Spinal cord (tissue), 10 donors: ENCODE results near the gene RHOC. TPM values are rescaled to one million over a fixed set of nuclear protein-coding genes. Genes with fewer than 3 reads are reported as not detected.

Experiments
- DNase-seq, 6 donors: peaks; one replicate each; pipeline versions ENCODE4 v3.0.0 to v3.0.0-alpha.2; 2013 to 2015; ENCODE audit warnings: low spot score in 6 of 6, low read depth in 4 of 6
- H3K27ac ChIP-seq: one replicate; pipeline ENCODE4 v1.5.1; 2013; ENCODE audit warnings: low read depth, low read length, control low read depth
- H3K27me3 ChIP-seq: one replicate; pipeline ENCODE4 v1.6.1; 2013; ENCODE audit warnings: low read length; ENCODE audit not compliant: control insufficient read depth, insufficient read depth
- H3K36me3 ChIP-seq: one replicate; pipeline ENCODE4 v1.6.1; 2013; ENCODE audit warnings: low read length; ENCODE audit not compliant: control insufficient read depth, insufficient read depth
- H3K4me1 ChIP-seq: one replicate; pipeline ENCODE4 v1.6.1; 2013; ENCODE audit warnings: low read length; ENCODE audit not compliant: control insufficient read depth, insufficient read depth
- H3K4me3 ChIP-seq: one replicate; pipeline ENCODE4 v1.5.1; 2013; ENCODE audit warnings: low read depth, low read length, control low read depth
- H3K9me3 ChIP-seq: one replicate; pipeline ENCODE4 v1.6.1; 2013; ENCODE audit warnings: low read length; ENCODE audit not compliant: control insufficient read depth, insufficient read depth
- WGBS: methylation state at CpG from one replicate; pipeline ENCODE4 v1.1.5; 2013; ENCODE audit warnings: missing lambda C conversion rate; ENCODE audit not compliant: insufficient coverage; 5-methylcytosine and 5-hydroxymethylcytosine counted together
- polyA plus RNA-seq, 2 donors: library from polyadenylated mRNA; unstranded; fragments of 120-200 nt; gene quantifications; one replicate each; pipeline ENCODE4 v1.2.1, GENCODE V29; 2013; ENCODE audit not compliant: insufficient read length in 2 of 2
- total RNA-seq, 2 donors: library from RNA; depleted of rRNA in 1 of 2; stranded (reverse); fragments of 120-200 nt in 1 of 2; fragments of >200 nt in 1 of 2; gene quantifications; one replicate each; pipeline versions ENCODE4 v1.2.3 to v1.2.4, GENCODE V29; 2013 to 2014
- donor health status: healthy.

RHOC gene
- total and polyA plus RNA-seq, 4 donors, result 96.7 to 282 (median 223) TPM

- H3K4me3 ChIP-seq, result peak overlapping the region; percentile 85
- H3K9me3 ChIP-seq, result no peaks in the 10 kb centered on the region
- peaks cover 31% of the 10 kb centered on the region for H3K36me3 ChIP-seq
- DNase-seq, result peak in 3 of 6 donors; percentile 61 to 91 (median 74)
- peak overlapping the region; percentile 95 for H3K27ac ChIP-seq
- H3K27me3 ChIP-seq, result peaks cover 4% of the 10 kb centered on the region
- peaks cover 73% of the 10 kb centered on the region for H3K4me1 ChIP-seq
- WGBS, result 17% methylated on average over 9 of the region's 13 CpGs
Measured at GRCh38 chr1:112704934-112705627, 1.8 kb downstream of the RHOC start.

- Histone ChIP-seq H3K36me3 (peaks cover 34% of the 10 kb centered on the region), H3K4me3 (peak overlapping the region; percentile 85), H3K9me3 (no peaks in the 10 kb centered on the region), H3K27me3 (peaks cover 4% of the 10 kb centered on the region), H3K27ac (peak overlapping the region; percentile 95), H3K4me1 (peaks cover 79% of the 10 kb centered on the region)
- WGBS, result 39% methylated on average over 6 of the region's 7 CpGs
- DNase-seq, result peak in 3 of 6 donors; percentile 35 to 83 (median 59)
Measured at GRCh38 chr1:112704391-112704933, 2.5 kb downstream of the RHOC start.

- H3K4me1 ChIP-seq, result peaks cover 81% of the 10 kb centered on the region
- peak overlapping the region; percentile 95 for H3K27ac ChIP-seq
- no peak for DNase-seq
- H3K27me3 ChIP-seq, result peaks cover 4% of the 10 kb centered on the region
- no peak overlapping the region for H3K4me3 ChIP-seq
- 90% methylated on average over 5 of the region's 8 CpGs for WGBS
- H3K36me3 ChIP-seq, result peaks cover 41% of the 10 kb centered on the region
- no peaks in the 10 kb centered on the region for H3K9me3 ChIP-seq
Measured at GRCh38 chr1:112703706-112704105, 3.2 kb downstream of the RHOC start.

- WGBS, result 78% methylated on average over 10 of the region's 12 CpGs
- DNase-seq, result no peak
- H3K36me3 ChIP-seq, result peaks cover 52% of the 10 kb centered on the region
- no peaks in the 10 kb centered on the region for H3K9me3 ChIP-seq
- peaks cover 78% of the 10 kb centered on the region for H3K4me1 ChIP-seq
- peaks cover 4% of the 10 kb centered on the region for H3K27me3 ChIP-seq
- H3K27ac ChIP-seq, result peak overlapping the region; percentile 94
- H3K4me3 ChIP-seq, result no peak overlapping the region
Measured at GRCh38 chr1:112702420-112703261, 4.3 kb downstream of the RHOC start.

GRCh38 chr1:112702067-112702395 is 4.9 kb downstream of the RHOC start:
- DNase-seq, result no peak
- 67% methylated on average over 1 of the region's 3 CpGs for WGBS
- Histone ChIP-seq H3K36me3 (peaks cover 53% of the 10 kb centered on the region), H3K27ac (peak overlapping the region; percentile 94), H3K4me3 (no peak overlapping the region), H3K9me3 (no peaks in the 10 kb centered on the region), H3K4me1 (peaks cover 73% of the 10 kb centered on the region), H3K27me3 (peaks cover 4% of the 10 kb centered on the region)

GRCh38 chr1:112701227-112702066 is 5.5 kb downstream of the RHOC start:
- peaks cover 59% of the 10 kb centered on the region for H3K36me3 ChIP-seq
- DNase-seq, result no peak
- no peaks in the 10 kb centered on the region for H3K9me3 ChIP-seq
- no peak overlapping the region for H3K4me3 ChIP-seq
- H3K27me3 ChIP-seq, result peaks cover 4% of the 10 kb centered on the region
- peaks cover 71% of the 10 kb centered on the region for H3K4me1 ChIP-seq
- peak overlapping the region; percentile 94 for H3K27ac ChIP-seq
- WGBS, result 77% methylated on average over 7 of the region's 17 CpGs

- no peaks in the 10 kb centered on the region for H3K9me3 ChIP-seq
- H3K36me3 ChIP-seq, result peaks cover 68% of the 10 kb centered on the region
- peaks cover 3% of the 10 kb centered on the region for H3K27me3 ChIP-seq
- H3K27ac ChIP-seq, result peak overlapping the region; percentile 94
- DNase-seq, result peak in 3 of 6 donors; percentile 68 to 94 (median 85)
- H3K4me1 ChIP-seq, result peaks cover 62% of the 10 kb centered on the region
- no peak overlapping the region for H3K4me3 ChIP-seq
- WGBS, result 37% methylated on average over 4 of the region's 7 CpGs
Measured at GRCh38 chr1:112700290-112701226, 6.4 kb downstream of the RHOC start.

GRCh38 chr1:112699425-112700144 is 7.3 kb downstream of the RHOC start:
- H3K27ac ChIP-seq, result peak overlapping the region; percentile 94
- WGBS, result 89% methylated on average over 11 of the region's 13 CpGs
- H3K4me3 ChIP-seq, result no peak overlapping the region
- peaks cover 78% of the 10 kb centered on the region for H3K36me3 ChIP-seq
- peaks cover 52% of the 10 kb centered on the region for H3K4me1 ChIP-seq
- H3K9me3 ChIP-seq, result no peaks in the 10 kb centered on the region
- DNase-seq, result no peak
- no peaks in the 10 kb centered on the region for H3K27me3 ChIP-seq
